Kidney epithelial cell (primary cell): Measurements from ENCODE around the gene OR5AL1. TPM values are rescaled to one million over a fixed set of nuclear protein-coding genes. Genes with fewer than 3 reads are reported as not detected.
"Not testable (repeated sequence)": the region's sequence is repeated elsewhere in the genome, so short reads cannot be mapped to it uniquely, and the experiment has no call there.

ENCODE experiments used
- DNase-seq: peaks from one replicate; pipeline ENCODE4 v3.0.0-alpha.2; 2010; ENCODE audit warnings: low read depth
- H3K27me3 ChIP-seq: 2 replicates; pipeline ENCODE4 v1.6.0; 2011; ENCODE audit warnings: low read length; ENCODE audit not compliant: control insufficient read depth, insufficient read depth
- H3K36me3 ChIP-seq: 2 replicates; pipeline ENCODE4 v1.5.1; 2011; ENCODE audit warnings: low read length; ENCODE audit not compliant: control insufficient read depth, insufficient read depth
- H3K4me3 ChIP-seq: 2 replicates; pipeline ENCODE4 v1.5.1; 2011; ENCODE audit warnings: low read depth, mild to moderate bottlenecking, control low read depth, low read length
- CTCF ChIP-seq: IDR thresholded peaks from 2 replicates; pipeline ENCODE4 v1.5.1; 2011; ENCODE audit warnings: mild to moderate bottlenecking, moderate library complexity, low read length, control low read depth, inconsistent platforms; ENCODE audit not compliant: insufficient read depth, poor library complexity, severe bottlenecking
- total RNA-seq: library from RNA; depleted of rRNA; stranded (reverse); fragments of >200 nt; gene quantifications from 2 replicates; pipeline ENCODE4 v1.2.3, GENCODE V29; 2015

Gene OR5AL1
- not detected in 2 replicates for total RNA-seq

GRCh38 chr11:56412396-56412795 is at the start of gene OR5AL1:
OR5AL1 (plus strand) TSS chr11:56412696.
- Histone ChIP-seq H3K4me3 (no peak within 1 kb of the TSS), H3K27me3 (no peaks in the 10 kb centered on the region), H3K36me3 (no peaks in the 10 kb centered on the region)
- DNase-seq, result no peak
- TF ChIP-seq CTCF, result no peak

GRCh38 chr11:56375324-56375723 is 37.2 kb upstream of the OR5AL1 start, which contains the start of gene OR8U1:
OR8U1 (plus strand) TSS chr11:56375624; CDS start chr11:56375624, 0 bp downstream.
- no peak for DNase-seq
- TF ChIP-seq CTCF, result no peak
- Histone ChIP-seq H3K36me3 (no peaks in the 10 kb centered on the region), H3K27me3 (no peaks in the 10 kb centered on the region), H3K4me3 (no peak within 1 kb of the TSS)

DNA sequence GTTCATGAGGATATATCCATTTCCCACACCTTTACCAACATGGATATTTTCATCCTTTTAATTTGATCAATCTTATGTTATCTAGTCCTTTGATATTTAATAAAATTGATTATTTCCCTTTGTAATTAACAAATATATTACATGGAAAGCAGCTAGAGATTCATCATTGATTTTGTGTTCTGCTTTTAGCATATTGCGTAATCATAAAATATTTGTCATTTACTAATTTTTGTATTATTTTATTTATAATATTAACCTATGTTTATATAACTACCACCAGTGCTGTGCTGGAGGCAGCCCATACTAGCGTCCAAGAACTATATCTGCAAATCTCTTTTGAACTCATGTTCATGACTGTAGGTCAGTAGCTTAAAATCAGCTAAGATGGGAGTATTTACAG is 32.4 kb upstream of the OR5AL1 start:
- Histone ChIP-seq H3K4me3 (no peak overlapping the region), H3K36me3 (no peaks in the 10 kb centered on the region), H3K27me3 (no peaks in the 10 kb centered on the region)
- TF ChIP-seq CTCF, result no peak
- no peak for DNase-seq

- TF ChIP-seq CTCF, result no peak
- no peak overlapping the region for H3K4me3 ChIP-seq
- no peaks in the 10 kb centered on the region for H3K36me3 ChIP-seq
- no peak for DNase-seq
- no peaks in the 10 kb centered on the region for H3K27me3 ChIP-seq
Observed at GRCh38 chr11:56394381-56394780, 18.1 kb upstream of the OR5AL1 start.

GRCh38 chr11:56396047-56396446 is 16.4 kb upstream of the OR5AL1 start:
- no peak for DNase-seq

DNA sequence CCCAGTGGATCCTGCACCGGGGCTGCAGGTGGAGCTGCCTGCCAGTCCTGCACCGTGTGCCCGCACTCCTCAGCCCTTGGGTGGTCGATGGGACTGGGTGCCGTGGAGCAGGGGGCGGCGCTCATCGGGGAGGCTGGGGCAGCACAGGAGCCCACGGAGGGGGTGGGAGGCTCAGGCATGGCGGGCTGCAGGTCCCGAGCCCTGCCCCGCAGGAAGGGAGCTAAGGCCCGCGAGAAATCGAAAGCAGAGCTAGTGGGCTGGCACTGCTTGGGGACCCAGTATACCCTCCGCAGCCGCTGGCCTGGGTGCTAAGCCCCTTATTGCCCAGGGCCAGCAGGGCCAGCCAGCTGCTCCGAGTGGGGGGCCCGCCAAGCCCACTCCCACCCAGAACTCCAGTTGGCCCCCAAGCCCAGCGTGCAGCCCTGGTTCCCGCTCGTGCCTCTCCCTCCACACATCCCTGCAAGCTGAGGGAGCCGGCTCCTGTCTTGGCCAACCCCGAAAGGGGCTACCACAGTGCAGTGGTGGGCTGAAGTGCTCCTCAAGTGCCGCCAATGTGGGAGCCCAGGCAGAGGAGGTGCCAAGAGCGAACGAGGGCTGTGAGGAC is 10.5 kb upstream of the OR5AL1 start:
- not testable (repeated sequence) for DNase-seq, H3K36me3 ChIP-seq, H3K27me3 ChIP-seq, H3K4me3 ChIP-seq

More at GRCh38 chr11:56396047-56396446, 16.4 kb upstream of the OR5AL1 start:
- H3K4me3 ChIP-seq, result no peak overlapping the region
- TF ChIP-seq CTCF, result no peak
- H3K27me3 ChIP-seq, result no peaks in the 10 kb centered on the region
- H3K36me3 ChIP-seq, result no peaks in the 10 kb centered on the region
